ENCODE measurements around the gene SENP8. TPM values are rescaled to one million over a fixed set of nuclear protein-coding genes. Genes with fewer than 3 reads are reported as not detected.

The SENP8 gene
- total RNA-seq, 1 donor from 2014 or later = 1.2 TPM

GRCh38 chr15:72174551-72175165, 56.5 kb downstream of the SENP8 start:
- DNase-seq (ENCODE audit: low read depth in 2 of 2) = no peak

GRCh38 chr15:72175186-72176044, 57.2 kb downstream of the SENP8 start:
- no peak for DNase-seq (ENCODE audit: low read depth in 2 of 2)

GRCh38 chr15:72176159-72176558, 58.0 kb downstream of the SENP8 start:
- DNase-seq (ENCODE audit: low read depth in 2 of 2) = no peak

GRCh38 chr15:72176743-72177142, 58.5 kb downstream of the SENP8 start:
- DNase-seq (ENCODE audit: low read depth in 2 of 2) = no peak

- DNase-seq (ENCODE audit: low read depth in 2 of 2) = no peak
These were observed 60.9 kb downstream of the SENP8 start for GRCh38 chr15:72178976-72179585.

- DNase-seq (ENCODE audit: low read depth in 2 of 2) = peak in 1 of 2 donors; percentile 87
These were observed 61.9 kb downstream of the SENP8 start for GRCh38 chr15:72179950-72180581.

- DNase-seq (ENCODE audit: low read depth in 2 of 2) = no peak
These were observed 62.6 kb downstream of the SENP8 start for GRCh38 chr15:72180761-72181324.

GRCh38 chr15:72182244-72182643, 64.0 kb downstream of the SENP8 start:
- no peak for DNase-seq (ENCODE audit: low read depth in 2 of 2)

- no peak for DNase-seq (ENCODE audit: low read depth in 2 of 2)
These were observed 64.5 kb downstream of the SENP8 start for GRCh38 chr15:72182673-72183072.

- DNase-seq (ENCODE audit: low read depth in 2 of 2) = no peak
These were observed 65.6 kb downstream of the SENP8 start for GRCh38 chr15:72183781-72184164.

GRCh38 chr15:72184165-72184811, 66.1 kb downstream of the SENP8 start:
- DNase-seq (ENCODE audit: low read depth in 2 of 2) = no peak

GRCh38 chr15:72189250-72189902, 71.2 kb downstream of the SENP8 start:
- DNase-seq (ENCODE audit: low read depth in 2 of 2) = no peak

- no peak for DNase-seq (ENCODE audit: low read depth in 2 of 2)
These were observed 74.2 kb downstream of the SENP8 start for GRCh38 chr15:72192416-72192815.

Other genes with a start within 250 kb of the SENP8 start
- 17.0 and 23.2 TPM in 2 replicates for gene MYO9A, start 253 bp upstream of the SENP8 start, total RNA-seq
- gene GRAMD2A, start 79.4 kb downstream of the SENP8 start, total RNA-seq = under 0.01 TPM in 1 of 2 replicates, not detected in the other
- gene PKM, start 112.8 kb downstream of the SENP8 start, total RNA-seq = 573 and 759 TPM in 2 replicates
- 6.5 and 17.1 TPM in 2 replicates for gene PARP6, start 154.2 kb downstream of the SENP8 start, total RNA-seq
- gene CELF6, start 201.8 kb downstream of the SENP8 start, total RNA-seq = 0.20 TPM in 1 of 2 replicates, not detected in the other

Measured in lung microvascular endothelial cell (primary cell).